Measurements from ENCODE around the gene AXIN1.

GRCh38 chr16:376817-377418 is 24.4 kb upstream of the AXIN1 start:
- no peak for TF ChIP-seq CTCF (conservative IDR thresholded peaks at IDR 0.05)
- TF ChIP-seq EZH2 (IDR thresholded peaks at IDR 0.05; ENCODE audit: low read depth), result no peak

Data from PC-9 (cell line).